Endothelial cell of umbilical vein (primary cell): ENCODE results near the gene SREK1IP1. TPM values are rescaled to one million over a fixed set of nuclear protein-coding genes. Genes with fewer than 3 reads are reported as not detected.

Source experiments
- BruUV-seq: library from RNA; stranded (reverse); fragments of 400-500 nt; replicated peaks from 2 replicates; lab custom pipeline; 2021; lab: Mats Ljungman, UMichigan
- CTCF ChIA-PET: fragments of 300-600, 350-600 bp; sonication (Branson Sonifier 250); formaldehyde crosslinking; loops from one replicate; lab custom pipeline; 2021; ENCODE audit warnings: antibody characterized with exemption, inconsistent platforms; lab: Charles Lee
- POLR2A ChIA-PET: fragments of 300-600, 350-600 bp; sonication (Branson Sonifier 250); formaldehyde crosslinking; loops from one replicate; lab custom pipeline; 2021; ENCODE audit warnings: antibody characterized with exemption, inconsistent platforms; lab: Charles Lee
- DNase-seq: peaks from one replicate; pipeline ENCODE4 v3.0.0-alpha.2; 2011; ENCODE audit warnings: low read depth, low spot score
- FAIRE-seq: peaks from 2 replicates; lab custom pipeline; 2011; peaks lifted over from hg19 to GRCh38; lab: Jason Lieb, UNC
- H2AFZ ChIP-seq: 2 replicates; pipeline ENCODE4 v1.6.0; 2012; ENCODE audit warnings: low read depth, low read length, control low read depth, inconsistent platforms
- H3K27ac ChIP-seq: 2 replicates; pipeline ENCODE4 v1.5.1; 2011; ENCODE audit warnings: low read depth, mild to moderate bottlenecking, control low read depth, low read length, moderate library complexity; ENCODE audit not compliant: insufficient read depth
- H3K27me3 ChIP-seq, 2 experiments: 2 replicates each; pipeline versions ENCODE4 v1.6.0 to v1.6.1; 2011; ENCODE audit warnings: low read length in 2 of 2, mixed read lengths in 1 of 2; ENCODE audit not compliant: control insufficient read depth in 2 of 2, insufficient read depth in 2 of 2
- H3K36me3 ChIP-seq, 2 experiments: 2 replicates in 1 of 2; 3 replicates in 1 of 2; pipeline ENCODE4 v1.5.1; 2011; ENCODE audit warnings: low read length in 2 of 2, mild to moderate bottlenecking in 1 of 2, moderate library complexity in 1 of 2; ENCODE audit not compliant: control insufficient read depth in 2 of 2, insufficient read depth in 2 of 2; ENCODE audit errors: extremely low read depth in 1 of 2
- H3K4me1 ChIP-seq: 3 replicates; pipeline ENCODE4 v1.5.1; 2011; ENCODE audit warnings: mild to moderate bottlenecking, low read length; ENCODE audit not compliant: control insufficient read depth, insufficient read depth; ENCODE audit errors: extremely low read depth
- H3K4me2 ChIP-seq: 2 replicates; pipeline ENCODE4 v1.6.1; 2011; ENCODE audit warnings: low read length, control low read depth, mixed read lengths; ENCODE audit not compliant: insufficient read depth
- H3K4me3 ChIP-seq, 3 experiments: fragments of 200-600 bp in 1 of 3; sonication (generic), shearing (Covaris generic) in 1 of 3; replicated peaks in 1 of 3; 2 replicates each; pipeline ENCODE4 v1.5.1; 2011 to 2016; ENCODE audit warnings: control low read depth in 3 of 3, low read length in 3 of 3, mild to moderate bottlenecking in 2 of 3, inconsistent platforms in 1 of 3, low read depth in 1 of 3, moderate library complexity in 1 of 3; ENCODE audit not compliant: insufficient read depth in 1 of 3
- H3K79me2 ChIP-seq: 2 replicates; pipeline ENCODE4 v1.6.0; 2012; ENCODE audit warnings: low read length, inconsistent platforms; ENCODE audit not compliant: control insufficient read depth, insufficient read depth
- H3K9ac ChIP-seq: replicated peaks from 2 replicates; pipeline ENCODE3; 2011; ENCODE audit warnings: low read length, control low read depth; ENCODE audit not compliant: insufficient read depth; ENCODE audit errors: extremely low read depth
- H3K9me1 ChIP-seq: replicated peaks from 3 replicates; pipeline ENCODE4 v1.6.0; 2011; ENCODE audit warnings: mild to moderate bottlenecking, low read length; ENCODE audit not compliant: control insufficient read depth, insufficient read depth; ENCODE audit errors: extremely low read depth
- H3K9me3 ChIP-seq: replicated peaks from 2 replicates; pipeline ENCODE4 v1.5.1; 2012; ENCODE audit warnings: low read length, inconsistent platforms; ENCODE audit not compliant: control insufficient read depth, insufficient read depth
- H4K20me1 ChIP-seq: replicated peaks from 2 replicates; pipeline ENCODE3; 2011; ENCODE audit warnings: mild to moderate bottlenecking, low read length; ENCODE audit not compliant: control insufficient read depth, insufficient read depth; ENCODE audit errors: extremely low read depth
- CTCF ChIP-seq, 2 donors: IDR thresholded peaks; 1 replicate in 1 of 2; 2 replicates in 1 of 2; pipeline ENCODE4 v1.5.1; 2011; ENCODE audit warnings: low read length in 2 of 2, mild to moderate bottlenecking in 2 of 2, moderate library complexity in 2 of 2, control low read depth in 1 of 2, inconsistent platforms in 1 of 2, low read depth in 1 of 2; ENCODE audit not compliant: insufficient read depth in 1 of 2; ENCODE audit errors: extremely low read depth in 1 of 2
- EZH2 ChIP-seq: IDR thresholded peaks from 2 replicates; pipeline ENCODE4 v1.6.1; 2012; ENCODE audit warnings: borderline replicate concordance, low read depth, mild to moderate bottlenecking, moderate library complexity, low read length, inconsistent platforms; ENCODE audit not compliant: severe bottlenecking
- FOS ChIP-seq: IDR thresholded peaks from 2 replicates; pipeline ENCODE4 v1.6.1; 2011; ENCODE audit warnings: mild to moderate bottlenecking, low read length, moderate library complexity, borderline replicate concordance; ENCODE audit not compliant: insufficient read depth
- GATA2 ChIP-seq: IDR thresholded peaks from 2 replicates; pipeline ENCODE4 v1.7.0; 2011; ENCODE audit warnings: low read depth, mild to moderate bottlenecking, moderate library complexity, mixed read lengths, low read length; ENCODE audit not compliant: insufficient read length, insufficient read depth
- JUN ChIP-seq: IDR thresholded peaks from 2 replicates; pipeline ENCODE4 v1.6.1; 2011; ENCODE audit warnings: borderline replicate concordance, low read depth; ENCODE audit not compliant: insufficient read length, insufficient read depth
- MAX ChIP-seq: IDR thresholded peaks from 2 replicates; pipeline ENCODE4 v1.6.1; 2011; ENCODE audit not compliant: insufficient read depth, insufficient read length
- MYC ChIP-seq: IDR thresholded peaks from one replicate; pipeline ENCODE4 v1.6.1; 2011; ENCODE audit warnings: mild to moderate bottlenecking, low read depth, low read length
- POLR2A ChIP-seq: IDR thresholded peaks from 2 replicates; pipeline ENCODE4 v1.6.1; 2012; ENCODE audit warnings: low read depth, mild to moderate bottlenecking, control low read depth, low read length
- POLR2AphosphoS5 ChIP-seq: IDR thresholded peaks from 2 replicates; pipeline ENCODE4 v1.6.1; 2012; ENCODE audit warnings: low read depth, mild to moderate bottlenecking, control low read depth, low read length, moderate library complexity; ENCODE audit not compliant: insufficient read depth
- dilution Hi-C: fragments of 300-500 bp; cut with MboI; formaldehyde crosslinking; loops from one replicate; pipeline ENCODE4 v1.15.0; 2019; ENCODE audit warnings: low sequenced_read_pairs; ENCODE audit not compliant: extremely low pct_ligation_motif_present
- intact Hi-C: fragments of 100-400 bp; cut with micrococcal nuclease; formaldehyde crosslinking; loops from one replicate; pipeline ENCODE4 v1.10.0; 2022
- polyA plus RNA-seq, 4 experiments: library from polyadenylated mRNA; depleted of rRNA in 3 of 4; stranded (reverse) in 3 of 4; unstranded in 1 of 4; fragments of >200 nt; gene quantifications; 2 replicates each; pipeline versions ENCODE4 v1.2.1 to v1.2.3, GENCODE V29; 2011 to 2012; ENCODE audit warnings: missing spikeins in 1 of 4
- total RNA-seq: library from RNA; stranded (reverse); gene quantifications from 2 replicates; pipeline ENCODE4 v1.2.3, GENCODE V29; 2021

Gene SREK1IP1
- total and polyA plus RNA-seq, 2 donors (not counting 3 experiments of a cell fraction or from before 2014, with no cell fraction given) = 6.3 to 17.8 TPM

GRCh38 chr5:64814073-64814472 is 45.6 kb upstream of the SREK1IP1 start:
- Histone ChIP-seq H3K27ac (no peak overlapping the region), H3K36me3 (no peaks in the 10 kb centered on the region), H4K20me1 (no peaks in the 10 kb centered on the region), H3K4me1 (peaks cover 15% of the 10 kb centered on the region), H2AFZ (no peak overlapping the region), H3K9me3 (no peaks in the 10 kb centered on the region), H3K27me3 (no peaks in the 10 kb centered on the region), H3K9me1 (no peaks in the 10 kb centered on the region), H3K4me2 (no peak overlapping the region), H3K4me3 (no peak overlapping the region), H3K9ac (no peak overlapping the region), H3K79me2 (no peaks in the 10 kb centered on the region)
- TF ChIP-seq JUN = no peak
- TF ChIP-seq MAX = no peak
- no peak for TF ChIP-seq GATA2
- no peak for TF ChIP-seq CTCF (IDR thresholded peaks at IDR 0.05; ENCODE audit: extremely low read depth in 1 of 2, insufficient read depth in 1 of 2, low read depth in 1 of 2, low read length in 2 of 2)
- no peak for TF ChIP-seq MYC
- no peak for TF ChIP-seq POLR2A
- TF ChIP-seq EZH2 = no peak
- no peak for TF ChIP-seq POLR2AphosphoS5
- TF ChIP-seq FOS = no peak
- POLR2A ChIA-PET = no interaction called here
- CTCF ChIA-PET = interaction anchor here (1.9 kb wide), 1 partner anchor 669 kb away, joined by 22 read pairs; no protein-coding TSS in a partner anchor
- intact Hi-C loops = no loop called here
- no peak for FAIRE-seq
- no TSS peak for BruUV-seq
- dilution Hi-C loops = no loop called here
- DNase-seq = no peak
